HepG2 (cell line): Measurements from ENCODE around the gene ICAM2. TPM values are rescaled to one million over a fixed set of nuclear protein-coding genes. Genes with fewer than 3 reads are reported as not detected.

Experiments used
- ELF3 ChIP-seq: IDR thresholded peaks from 2 replicates; pipeline ENCODE4 v1.6.1; 2016; ENCODE audit warnings: missing genetic modification reagents, missing compliant biosample characterization
- FOSL1 ChIP-seq: sonication (generic); formaldehyde crosslinking; IDR thresholded peaks from 2 replicates; pipeline ENCODE4 v1.9.0; 2021; ENCODE audit warnings: missing genetic modification reagents, borderline replicate concordance
- HMG20A ChIP-seq: IDR thresholded peaks from 2 replicates; pipeline ENCODE4 v1.6.1; 2016; ENCODE audit warnings: borderline replicate concordance
- TEAD3 ChIP-seq: optimal IDR thresholded peaks from 2 replicates; pipeline ENCODE3; 2016; ENCODE audit warnings: borderline replicate concordance
- ZNF232 ChIP-seq: sonication (generic); formaldehyde crosslinking; IDR thresholded peaks from 2 replicates; pipeline ENCODE4 v1.4.0; 2020; ENCODE audit warnings: missing genetic modification reagents, borderline replicate concordance
- ZNF772 ChIP-seq: sonication (generic); formaldehyde crosslinking; IDR thresholded peaks from 2 replicates; pipeline ENCODE4 v1.5.0; 2020; ENCODE audit warnings: mild to moderate bottlenecking, missing genetic modification reagents
- ZNF83 ChIP-seq: sonication (generic); formaldehyde crosslinking; IDR thresholded peaks from 2 replicates; pipeline ENCODE4 v1.4.0; 2020; ENCODE audit warnings: missing genetic modification reagents, mild to moderate bottlenecking, borderline replicate concordance
- polyA plus RNA-seq, 8 experiments: library from polyadenylated mRNA; depleted of rRNA in 3 of 8; stranded (reverse) in 7 of 8; unstranded in 1 of 8; fragments of >200 nt; fragmentation: Illumina TruSeq in 4 of 8; extraction: Trizol in 4 of 8; gene quantifications; 2 replicates each; pipeline versions ENCODE4 v1.2.1 to v1.2.3, GENCODE V29; 2011 to 2016; ENCODE audit warnings: low read depth in 4 of 8, missing spikeins in 1 of 8, mixed read lengths in 1 of 8; ENCODE audit not compliant: insufficient read depth in 1 of 8
- total RNA-seq, 5 experiments: library from RNA; depleted of rRNA; stranded (reverse); fragments of >200 nt; fragmentation: Illumina TruSeq; extraction: Trizol; gene quantifications; 2 replicates each; pipeline ENCODE4 v1.2.3, GENCODE V29; 2016; ENCODE audit warnings: low read depth in 1 of 5
- TF ChIP-seq, protein P1 (sequence below): conservative IDR thresholded peaks from 2 replicates; pipeline ENCODE4 v1.6.1; 2018; ENCODE audit warnings: missing genetic modification reagents
- TF ChIP-seq, protein P2 (sequence below): sonication (generic); formaldehyde crosslinking; IDR thresholded peaks from 2 replicates; pipeline ENCODE4 v1.4.0; 2020; ENCODE audit warnings: missing genetic modification reagents
- TF ChIP-seq, protein P3 (sequence below): IDR thresholded peaks from 2 replicates; pipeline ENCODE4 v1.6.1; 2016; ENCODE audit warnings: low read depth, control low read depth
- TF ChIP-seq, protein P4 (sequence below): sonication (generic); formaldehyde crosslinking; IDR thresholded peaks from 2 replicates; pipeline ENCODE4 v1.9.0; 2022; ENCODE audit warnings: low read depth, missing genetic modification reagents
- TF ChIP-seq, protein P5 (sequence below), 2 experiments: sonication (generic) in 1 of 2; formaldehyde crosslinking in 1 of 2; IDR thresholded peaks; 2 replicates each; pipeline versions ENCODE4 v1.4.0 to v1.6.1; 2018 to 2020; ENCODE audit warnings: missing genetic modification reagents in 2 of 2, borderline replicate concordance in 1 of 2, low read depth in 1 of 2, mild to moderate bottlenecking in 1 of 2, missing biosample characterization in 1 of 2
- TF ChIP-seq, protein P6 (sequence below): IDR thresholded peaks from 2 replicates; pipeline ENCODE4 v1.6.1; 2016; ENCODE audit warnings: missing compliant biosample characterization, missing genetic modification reagents, borderline replicate concordance
- TF ChIP-seq, protein P7 (sequence below): sonication (generic); formaldehyde crosslinking; IDR thresholded peaks from 2 replicates; pipeline ENCODE4 v1.4.0; 2020; ENCODE audit warnings: missing genetic modification reagents, mild to moderate bottlenecking, borderline replicate concordance

Gene ICAM2
- total and polyA plus RNA-seq, 2 of the 13 experiments (the other 11 are each of a cell fraction or from before 2014, with no cell fraction given), result 10.9 to 20.8 TPM

DNA sequence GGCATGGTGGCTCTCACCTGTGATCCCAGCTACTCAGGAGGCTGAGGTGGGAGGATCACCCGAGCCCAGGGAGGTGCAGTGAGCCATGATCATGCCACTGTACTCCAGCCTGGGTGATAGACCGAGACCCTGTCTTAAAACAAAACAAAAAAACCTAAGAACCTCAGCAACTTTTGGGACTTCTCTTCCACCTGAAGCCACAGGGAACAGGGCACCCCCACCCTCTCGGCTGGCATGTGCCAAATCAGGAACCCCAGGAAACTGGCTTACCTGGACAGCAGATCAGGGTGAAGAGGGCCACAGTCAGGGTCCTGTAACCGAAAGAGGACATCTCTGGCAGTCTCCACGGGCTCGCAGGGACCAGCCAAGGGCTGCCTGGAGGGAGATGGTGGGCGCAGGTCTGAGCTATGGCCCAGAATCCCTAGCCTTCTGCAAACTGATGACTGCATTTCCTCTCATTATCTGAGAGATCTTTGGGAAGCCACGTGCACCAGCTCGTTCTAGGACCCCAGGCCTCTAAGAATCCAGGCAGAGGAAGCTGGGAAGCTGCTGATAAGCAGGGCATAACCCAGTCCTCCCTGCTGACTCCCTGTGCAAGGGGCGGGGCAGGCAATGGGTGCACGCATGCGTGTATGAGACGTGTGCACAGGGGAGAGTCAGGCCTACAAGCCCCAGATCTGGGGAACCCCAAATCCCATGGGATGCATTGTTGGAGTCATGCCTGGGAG, 13.9 kb downstream of the ICAM2 start (continued):
- TF ChIP-seq ZNF232 (CRISPR knock-in tag) (no peak), TEAD3 (CRISPR knock-in tag) (peak; percentile 28), FOSL1 (CRISPR knock-in tag) (no peak), ZNF83 (CRISPR knock-in tag) (peak; percentile 81; the same call in 1 of the 2 replicates), ELF3 (no peak), ZNF772 (no peak), HMG20A (CRISPR knock-in tag) (no peak)
- TF ChIP-seq, protein P1, sequence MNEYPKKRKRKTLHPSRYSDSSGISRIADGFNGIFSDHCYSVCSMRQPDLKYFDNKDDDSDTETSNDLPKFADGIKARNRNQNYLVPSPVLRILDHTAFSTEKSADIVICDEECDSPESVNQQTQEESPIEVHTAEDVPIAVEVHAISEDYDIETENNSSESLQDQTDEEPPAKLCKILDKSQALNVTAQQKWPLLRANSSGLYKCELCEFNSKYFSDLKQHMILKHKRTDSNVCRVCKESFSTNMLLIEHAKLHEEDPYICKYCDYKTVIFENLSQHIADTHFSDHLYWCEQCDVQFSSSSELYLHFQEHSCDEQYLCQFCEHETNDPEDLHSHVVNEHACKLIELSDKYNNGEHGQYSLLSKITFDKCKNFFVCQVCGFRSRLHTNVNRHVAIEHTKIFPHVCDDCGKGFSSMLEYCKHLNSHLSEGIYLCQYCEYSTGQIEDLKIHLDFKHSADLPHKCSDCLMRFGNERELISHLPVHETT (CRISPR knock-in tag), result no peak; the same call in 1 of the 2 replicates
- TF ChIP-seq, protein P2, sequence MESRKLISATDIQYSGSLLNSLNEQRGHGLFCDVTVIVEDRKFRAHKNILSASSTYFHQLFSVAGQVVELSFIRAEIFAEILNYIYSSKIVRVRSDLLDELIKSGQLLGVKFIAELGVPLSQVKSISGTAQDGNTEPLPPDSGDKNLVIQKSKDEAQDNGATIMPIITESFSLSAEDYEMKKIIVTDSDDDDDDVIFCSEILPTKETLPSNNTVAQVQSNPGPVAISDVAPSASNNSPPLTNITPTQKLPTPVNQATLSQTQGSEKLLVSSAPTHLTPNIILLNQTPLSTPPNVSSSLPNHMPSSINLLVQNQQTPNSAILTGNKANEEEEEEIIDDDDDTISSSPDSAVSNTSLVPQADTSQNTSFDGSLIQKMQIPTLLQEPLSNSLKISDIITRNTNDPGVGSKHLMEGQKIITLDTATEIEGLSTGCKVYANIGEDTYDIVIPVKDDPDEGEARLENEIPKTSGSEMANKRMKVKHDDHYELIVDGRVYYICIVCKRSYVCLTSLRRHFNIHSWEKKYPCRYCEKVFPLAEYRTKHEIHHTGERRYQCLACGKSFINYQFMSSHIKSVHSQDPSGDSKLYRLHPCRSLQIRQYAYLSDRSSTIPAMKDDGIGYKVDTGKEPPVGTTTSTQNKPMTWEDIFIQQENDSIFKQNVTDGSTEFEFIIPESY (CRISPR knock-in tag), result no peak
- TF ChIP-seq, protein P3, sequence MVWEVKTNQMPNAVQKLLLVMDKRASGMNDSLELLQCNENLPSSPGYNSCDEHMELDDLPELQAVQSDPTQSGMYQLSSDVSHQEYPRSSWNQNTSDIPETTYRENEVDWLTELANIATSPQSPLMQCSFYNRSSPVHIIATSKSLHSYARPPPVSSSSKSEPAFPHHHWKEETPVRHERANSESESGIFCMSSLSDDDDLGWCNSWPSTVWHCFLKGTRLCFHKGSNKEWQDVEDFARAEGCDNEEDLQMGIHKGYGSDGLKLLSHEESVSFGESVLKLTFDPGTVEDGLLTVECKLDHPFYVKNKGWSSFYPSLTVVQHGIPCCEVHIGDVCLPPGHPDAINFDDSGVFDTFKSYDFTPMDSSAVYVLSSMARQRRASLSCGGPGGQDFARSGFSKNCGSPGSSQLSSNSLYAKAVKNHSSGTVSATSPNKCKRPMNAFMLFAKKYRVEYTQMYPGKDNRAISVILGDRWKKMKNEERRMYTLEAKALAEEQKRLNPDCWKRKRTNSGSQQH, result no peak
- TF ChIP-seq, protein P4, sequence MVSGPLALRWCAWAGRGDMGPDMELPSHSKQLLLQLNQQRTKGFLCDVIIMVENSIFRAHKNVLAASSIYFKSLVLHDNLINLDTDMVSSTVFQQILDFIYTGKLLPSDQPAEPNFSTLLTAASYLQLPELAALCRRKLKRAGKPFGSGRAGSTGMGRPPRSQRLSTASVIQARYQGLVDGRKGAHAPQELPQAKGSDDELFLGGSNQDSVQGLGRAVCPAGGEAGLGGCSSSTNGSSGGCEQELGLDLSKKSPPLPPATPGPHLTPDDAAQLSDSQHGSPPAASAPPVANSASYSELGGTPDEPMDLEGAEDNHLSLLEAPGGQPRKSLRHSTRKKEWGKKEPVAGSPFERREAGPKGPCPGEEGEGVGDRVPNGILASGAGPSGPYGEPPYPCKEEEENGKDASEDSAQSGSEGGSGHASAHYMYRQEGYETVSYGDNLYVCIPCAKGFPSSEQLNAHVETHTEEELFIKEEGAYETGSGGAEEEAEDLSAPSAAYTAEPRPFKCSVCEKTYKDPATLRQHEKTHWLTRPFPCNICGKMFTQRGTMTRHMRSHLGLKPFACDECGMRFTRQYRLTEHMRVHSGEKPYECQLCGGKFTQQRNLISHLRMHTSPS, result peak; percentile 52; the same call in 1 of the 2 replicates
- TF ChIP-seq, protein P5, sequence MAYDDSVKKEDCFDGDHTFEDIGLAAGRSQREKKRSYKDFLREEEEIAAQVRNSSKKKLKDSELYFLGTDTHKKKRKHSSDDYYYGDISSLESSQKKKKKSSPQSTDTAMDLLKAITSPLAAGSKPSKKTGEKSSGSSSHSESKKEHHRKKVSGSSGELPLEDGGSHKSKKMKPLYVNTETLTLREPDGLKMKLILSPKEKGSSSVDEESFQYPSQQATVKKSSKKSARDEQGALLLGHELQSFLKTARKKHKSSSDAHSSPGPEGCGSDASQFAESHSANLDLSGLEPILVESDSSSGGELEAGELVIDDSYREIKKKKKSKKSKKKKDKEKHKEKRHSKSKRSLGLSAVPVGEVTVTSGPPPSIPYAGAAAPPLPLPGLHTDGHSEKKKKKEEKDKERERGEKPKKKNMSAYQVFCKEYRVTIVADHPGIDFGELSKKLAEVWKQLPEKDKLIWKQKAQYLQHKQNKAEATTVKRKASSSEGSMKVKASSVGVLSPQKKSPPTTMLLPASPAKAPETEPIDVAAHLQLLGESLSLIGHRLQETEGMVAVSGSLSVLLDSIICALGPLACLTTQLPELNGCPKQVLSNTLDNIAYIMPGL (CRISPR knock-in tag; IDR thresholded peaks at IDR 0.05; ENCODE audit: borderline replicate concordance in 1 of 2, low read depth in 1 of 2), result peak in 1 of 2 experiments; percentile 16; a peak in 1 of 4 replicates
- TF ChIP-seq, protein P6, sequence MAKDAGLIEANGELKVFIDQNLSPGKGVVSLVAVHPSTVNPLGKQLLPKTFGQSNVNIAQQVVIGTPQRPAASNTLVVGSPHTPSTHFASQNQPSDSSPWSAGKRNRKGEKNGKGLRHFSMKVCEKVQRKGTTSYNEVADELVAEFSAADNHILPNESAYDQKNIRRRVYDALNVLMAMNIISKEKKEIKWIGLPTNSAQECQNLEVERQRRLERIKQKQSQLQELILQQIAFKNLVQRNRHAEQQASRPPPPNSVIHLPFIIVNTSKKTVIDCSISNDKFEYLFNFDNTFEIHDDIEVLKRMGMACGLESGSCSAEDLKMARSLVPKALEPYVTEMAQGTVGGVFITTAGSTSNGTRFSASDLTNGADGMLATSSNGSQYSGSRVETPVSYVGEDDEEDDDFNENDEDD (CRISPR knock-in tag), result 0 out of 2 replicates have a peak, but pooled peaks have one; percentile 26
- TF ChIP-seq, protein P7, sequence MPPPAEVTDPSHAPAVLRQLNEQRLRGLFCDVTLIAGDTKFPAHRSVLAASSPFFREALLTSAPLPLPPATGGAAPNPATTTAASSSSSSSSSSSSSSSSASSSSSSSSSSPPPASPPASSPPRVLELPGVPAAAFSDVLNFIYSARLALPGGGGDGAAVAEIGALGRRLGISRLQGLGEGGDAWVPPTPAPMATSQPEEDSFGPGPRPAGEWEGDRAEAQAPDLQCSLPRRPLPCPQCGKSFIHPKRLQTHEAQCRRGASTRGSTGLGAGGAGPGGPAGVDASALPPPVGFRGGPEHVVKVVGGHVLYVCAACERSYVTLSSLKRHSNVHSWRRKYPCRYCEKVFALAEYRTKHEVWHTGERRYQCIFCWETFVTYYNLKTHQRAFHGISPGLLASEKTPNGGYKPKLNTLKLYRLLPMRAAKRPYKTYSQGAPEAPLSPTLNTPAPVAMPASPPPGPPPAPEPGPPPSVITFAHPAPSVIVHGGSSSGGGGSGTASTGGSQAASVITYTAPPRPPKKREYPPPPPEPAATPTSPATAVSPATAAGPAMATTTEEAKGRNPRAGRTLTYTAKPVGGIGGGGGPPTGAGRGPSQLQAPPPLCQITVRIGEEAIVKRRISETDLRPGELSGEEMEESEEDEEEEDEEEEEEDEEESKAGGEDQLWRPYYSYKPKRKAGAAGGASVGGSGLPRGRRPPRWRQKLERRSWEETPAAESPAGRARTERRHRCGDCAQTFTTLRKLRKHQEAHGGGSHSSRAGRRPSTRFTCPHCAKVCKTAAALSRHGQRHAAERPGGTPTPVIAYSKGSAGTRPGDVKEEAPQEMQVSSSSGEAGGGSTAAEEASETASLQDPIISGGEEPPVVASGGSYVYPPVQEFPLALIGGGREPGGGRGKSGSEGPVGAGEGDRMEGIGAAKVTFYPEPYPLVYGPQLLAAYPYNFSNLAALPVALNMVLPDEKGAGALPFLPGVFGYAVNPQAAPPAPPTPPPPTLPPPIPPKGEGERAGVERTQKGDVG (CRISPR knock-in tag), result 0 out of 2 replicates have a peak, but pooled peaks have one; percentile 45
